Stomach (tissue), 4 donors: ENCODE results near the gene NRIP2.

Experiments
- EP300 ChIP-seq: sonication (generic); formaldehyde crosslinking; IDR thresholded peaks from one replicate; pipeline ENCODE4 v1.6.1; 2017; ENCODE audit warnings: antibody characterized with exemption
- POLR2A ChIP-seq, 4 donors: fragments of 450-650 bp; IDR thresholded peaks; one replicate each; pipeline ENCODE4 v1.6.1; 2016; ENCODE audit warnings: antibody characterized with exemption in 4 of 4, control low read depth in 2 of 4, mild to moderate bottlenecking in 1 of 4, moderate library complexity in 1 of 4
- POLR2AphosphoS5 ChIP-seq, 3 donors: sonication (generic); formaldehyde crosslinking; IDR thresholded peaks; one replicate each; pipeline ENCODE4 v1.6.1; 2016; ENCODE audit warnings: antibody characterized with exemption in 3 of 3
- TF ChIP-seq, protein P1 (sequence below), 7 experiments: fragments of 450-650 bp in 4 of 7; fragments of 200-600 bp in 3 of 7; sonication (generic) in 3 of 7; IDR thresholded peaks; one replicate each; pipeline ENCODE4 v1.5.1; 2016 to 2019; ENCODE audit warnings: antibody characterized with exemption in 7 of 7, control low read depth in 2 of 7, mild to moderate bottlenecking in 1 of 7

DNA sequence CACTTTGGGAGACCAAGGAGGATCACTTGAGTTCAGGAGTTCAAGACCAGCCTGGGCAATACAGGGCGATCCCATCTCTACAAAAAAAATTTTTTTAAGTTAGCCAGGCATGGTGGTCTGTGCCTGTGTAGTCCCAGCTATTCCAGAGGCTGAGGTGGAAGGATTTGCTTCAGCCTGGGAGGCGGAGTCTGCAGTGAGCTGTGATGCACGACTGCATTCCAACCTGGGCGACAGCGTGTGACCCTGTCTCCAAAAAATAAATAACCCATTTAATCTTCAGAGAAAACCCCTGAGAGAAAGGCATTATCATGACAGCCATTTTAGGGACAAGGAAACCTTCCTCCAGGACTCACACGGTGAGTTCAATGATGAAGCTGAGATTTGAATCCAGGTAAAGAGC is 43.7 kb downstream of the NRIP2 start:
- TF ChIP-seq, protein P1, sequence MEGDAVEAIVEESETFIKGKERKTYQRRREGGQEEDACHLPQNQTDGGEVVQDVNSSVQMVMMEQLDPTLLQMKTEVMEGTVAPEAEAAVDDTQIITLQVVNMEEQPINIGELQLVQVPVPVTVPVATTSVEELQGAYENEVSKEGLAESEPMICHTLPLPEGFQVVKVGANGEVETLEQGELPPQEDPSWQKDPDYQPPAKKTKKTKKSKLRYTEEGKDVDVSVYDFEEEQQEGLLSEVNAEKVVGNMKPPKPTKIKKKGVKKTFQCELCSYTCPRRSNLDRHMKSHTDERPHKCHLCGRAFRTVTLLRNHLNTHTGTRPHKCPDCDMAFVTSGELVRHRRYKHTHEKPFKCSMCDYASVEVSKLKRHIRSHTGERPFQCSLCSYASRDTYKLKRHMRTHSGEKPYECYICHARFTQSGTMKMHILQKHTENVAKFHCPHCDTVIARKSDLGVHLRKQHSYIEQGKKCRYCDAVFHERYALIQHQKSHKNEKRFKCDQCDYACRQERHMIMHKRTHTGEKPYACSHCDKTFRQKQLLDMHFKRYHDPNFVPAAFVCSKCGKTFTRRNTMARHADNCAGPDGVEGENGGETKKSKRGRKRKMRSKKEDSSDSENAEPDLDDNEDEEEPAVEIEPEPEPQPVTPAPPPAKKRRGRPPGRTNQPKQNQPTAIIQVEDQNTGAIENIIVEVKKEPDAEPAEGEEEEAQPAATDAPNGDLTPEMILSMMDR (IDR thresholded peaks at IDR 0.05): no peak
- TF ChIP-seq POLR2A (IDR thresholded peaks at IDR 0.05) (no peak), POLR2AphosphoS5 (IDR thresholded peaks at IDR 0.05) (no peak), EP300 (no peak)
